GM21390 (cell line): ENCODE results near the gene ADGRL3.
"Not testable (repeated sequence)": the region's sequence is repeated elsewhere in the genome, so short reads cannot be mapped to it uniquely, and the experiment has no call there.

Source experiments
- ATAC-seq: cut with Tn5 transposase; IDR thresholded peaks from one replicate; pipeline ENCODE4 v1.9.1; 2021; ENCODE audit not compliant: unreplicated experiment

ADGRL3 gene

GRCh38 chr4:61605984-61606383 lies 405.9 kb downstream of the ADGRL3 start:
- no peak for ATAC-seq

- ATAC-seq = no peak
Measured at GRCh38 chr4:61614231-61614630, 414.1 kb downstream of the ADGRL3 start.

GRCh38 chr4:61619528-61619927 lies 419.4 kb downstream of the ADGRL3 start:
- no peak for ATAC-seq

GRCh38 chr4:61628282-61628681 lies 428.2 kb downstream of the ADGRL3 start:
- ATAC-seq = no peak

GRCh38 chr4:61628727-61629126 lies 428.6 kb downstream of the ADGRL3 start:
- ATAC-seq = no peak

GRCh38 chr4:61630548-61630947 lies 430.4 kb downstream of the ADGRL3 start:
- ATAC-seq = no peak

- no peak for ATAC-seq
Measured at GRCh38 chr4:61638591-61638990, 438.5 kb downstream of the ADGRL3 start.

- ATAC-seq = not testable (repeated sequence)
Measured at GRCh38 chr4:61646746-61647350, 446.7 kb downstream of the ADGRL3 start.

- ATAC-seq = no peak
Measured at GRCh38 chr4:61648264-61648663, 448.1 kb downstream of the ADGRL3 start.

GRCh38 chr4:61657016-61657415 lies 456.9 kb downstream of the ADGRL3 start:
- ATAC-seq = no peak

GRCh38 chr4:61661960-61662359 lies 461.8 kb downstream of the ADGRL3 start:
- no peak for ATAC-seq

GRCh38 chr4:61662362-61662761 lies 462.2 kb downstream of the ADGRL3 start:
- ATAC-seq = no peak

GRCh38 chr4:61663310-61663709 lies 463.2 kb downstream of the ADGRL3 start:
- ATAC-seq = no peak

GRCh38 chr4:61665649-61666048 lies 465.5 kb downstream of the ADGRL3 start:
- no peak for ATAC-seq

GRCh38 chr4:61666244-61666643 lies 466.1 kb downstream of the ADGRL3 start:
- ATAC-seq = no peak

- ATAC-seq = no peak
Measured at GRCh38 chr4:61671599-61671998, 471.5 kb downstream of the ADGRL3 start.

- no peak for ATAC-seq
Measured at GRCh38 chr4:61675464-61675863, 475.3 kb downstream of the ADGRL3 start.

- ATAC-seq = no peak
Measured at GRCh38 chr4:61678297-61678696, 478.2 kb downstream of the ADGRL3 start.

- ATAC-seq = no peak
Measured at GRCh38 chr4:61693520-61693919, 493.4 kb downstream of the ADGRL3 start.

GRCh38 chr4:61714387-61714911 lies 514.3 kb downstream of the ADGRL3 start:
- ATAC-seq = no peak

GRCh38 chr4:61716426-61716825 lies 516.3 kb downstream of the ADGRL3 start:
- ATAC-seq = no peak

- no peak for ATAC-seq
Measured at GRCh38 chr4:61723492-61723891, 523.4 kb downstream of the ADGRL3 start.

- no peak for ATAC-seq
Measured at GRCh38 chr4:61727286-61727685, 527.2 kb downstream of the ADGRL3 start.
